ENCODE results near the gene CA9. TPM values are rescaled to one million over a fixed set of nuclear protein-coding genes. Genes with fewer than 3 reads are reported as not detected.

Gene CA9
- total RNA-seq (1 to 10 TPM in 1 of 2 donors, under 1 TPM in 1; 0.88 to 1.6 TPM), polyA plus RNA-seq (1 to 10 TPM; 1.1 to 2.4 TPM)
- long read RNA-seq, donor 1, result 0 reads
- long read RNA-seq, donor 2, result 0 reads
- long read RNA-seq, donor 3, result 0 reads
- long read RNA-seq, donor 4, result 0 reads
- long read RNA-seq, donor 5, result 0 reads

DNA sequence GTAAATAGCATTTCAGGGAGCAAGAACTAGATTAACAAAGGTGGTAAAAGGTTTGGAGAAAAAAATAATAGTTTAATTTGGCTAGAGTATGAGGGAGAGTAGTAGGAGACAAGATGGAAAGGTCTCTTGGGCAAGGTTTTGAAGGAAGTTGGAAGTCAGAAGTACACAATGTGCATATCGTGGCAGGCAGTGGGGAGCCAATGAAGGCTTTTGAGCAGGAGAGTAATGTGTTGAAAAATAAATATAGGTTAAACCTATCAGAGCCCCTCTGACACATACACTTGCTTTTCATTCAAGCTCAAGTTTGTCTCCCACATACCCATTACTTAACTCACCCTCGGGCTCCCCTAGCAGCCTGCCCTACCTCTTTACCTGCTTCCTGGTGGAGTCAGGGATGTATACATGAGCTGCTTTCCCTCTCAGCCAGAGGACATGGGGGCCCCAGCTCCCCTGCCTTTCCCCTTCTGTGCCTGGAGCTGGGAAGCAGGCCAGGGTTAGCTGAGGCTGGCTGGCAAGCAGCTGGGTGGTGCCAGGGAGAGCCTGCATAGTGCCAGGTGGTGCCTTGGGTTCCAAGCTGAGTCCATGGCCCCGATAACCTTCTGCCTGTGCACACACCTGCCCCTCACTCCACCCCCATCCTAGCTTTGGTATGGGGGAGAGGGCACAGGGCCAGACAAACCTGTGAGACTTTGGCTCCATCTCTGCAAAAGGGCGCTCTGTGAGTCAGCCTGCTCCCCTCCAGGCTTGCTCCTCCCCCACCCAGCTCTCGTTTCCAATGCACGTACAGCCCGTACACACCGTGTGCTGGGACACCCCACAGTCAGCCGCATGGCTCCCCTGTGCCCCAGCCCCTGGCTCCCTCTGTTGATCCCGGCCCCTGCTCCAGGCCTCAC is at the start of gene CA9:
CA9 (plus strand) TSS at position 797 of the 893 bp plus-strand sequence; CDS start at position 829, 32 bp downstream.
- WGBS, 2 donors, result 60 to 83% methylated on average over 10 of the region's 10 CpGs
- Histone ChIP-seq H3K27ac (ENCODE audit: low read depth in 1 of 2, low read length in 1 of 2) (no peak within 1 kb of the TSS), H3K4me1 (ENCODE audit: control insufficient read depth in 5 of 5, insufficient read depth in 5 of 5, low read length in 5 of 5) (peaks cover 0 to 10% (median 5%) of the 10 kb centered on the region in 5 donors), H3K9me3 (ENCODE audit: control insufficient read depth in 4 of 4, insufficient read depth in 3 of 4, low read length in 3 of 4) (peaks cover 0 to 1% (median 0%) of the 10 kb centered on the region in 4 donors), H3K9ac (ENCODE audit: insufficient read depth in 1 of 2, low read length in 2 of 2) (no peak within 1 kb of the TSS), H3K27me3 (ENCODE audit: control insufficient read depth in 3 of 3, insufficient read depth in 3 of 3, low read length in 2 of 3) (no peaks in the 10 kb centered on the region), H3K36me3 (ENCODE audit: control insufficient read depth in 4 of 4, insufficient read depth in 4 of 4, low read length in 4 of 4) (no peaks in the 10 kb centered on the region), H3K4me3 (no peak within 1 kb of the TSS)
- TF ChIP-seq, protein P1, sequence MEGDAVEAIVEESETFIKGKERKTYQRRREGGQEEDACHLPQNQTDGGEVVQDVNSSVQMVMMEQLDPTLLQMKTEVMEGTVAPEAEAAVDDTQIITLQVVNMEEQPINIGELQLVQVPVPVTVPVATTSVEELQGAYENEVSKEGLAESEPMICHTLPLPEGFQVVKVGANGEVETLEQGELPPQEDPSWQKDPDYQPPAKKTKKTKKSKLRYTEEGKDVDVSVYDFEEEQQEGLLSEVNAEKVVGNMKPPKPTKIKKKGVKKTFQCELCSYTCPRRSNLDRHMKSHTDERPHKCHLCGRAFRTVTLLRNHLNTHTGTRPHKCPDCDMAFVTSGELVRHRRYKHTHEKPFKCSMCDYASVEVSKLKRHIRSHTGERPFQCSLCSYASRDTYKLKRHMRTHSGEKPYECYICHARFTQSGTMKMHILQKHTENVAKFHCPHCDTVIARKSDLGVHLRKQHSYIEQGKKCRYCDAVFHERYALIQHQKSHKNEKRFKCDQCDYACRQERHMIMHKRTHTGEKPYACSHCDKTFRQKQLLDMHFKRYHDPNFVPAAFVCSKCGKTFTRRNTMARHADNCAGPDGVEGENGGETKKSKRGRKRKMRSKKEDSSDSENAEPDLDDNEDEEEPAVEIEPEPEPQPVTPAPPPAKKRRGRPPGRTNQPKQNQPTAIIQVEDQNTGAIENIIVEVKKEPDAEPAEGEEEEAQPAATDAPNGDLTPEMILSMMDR (IDR thresholded peaks at IDR 0.05; ENCODE audit: control extremely low read depth, extremely low read depth), result no peak
- ATAC-seq (ENCODE audit: insufficient read depth, low FRiP score) (no peak), DNase-seq (no peak)

DNA sequence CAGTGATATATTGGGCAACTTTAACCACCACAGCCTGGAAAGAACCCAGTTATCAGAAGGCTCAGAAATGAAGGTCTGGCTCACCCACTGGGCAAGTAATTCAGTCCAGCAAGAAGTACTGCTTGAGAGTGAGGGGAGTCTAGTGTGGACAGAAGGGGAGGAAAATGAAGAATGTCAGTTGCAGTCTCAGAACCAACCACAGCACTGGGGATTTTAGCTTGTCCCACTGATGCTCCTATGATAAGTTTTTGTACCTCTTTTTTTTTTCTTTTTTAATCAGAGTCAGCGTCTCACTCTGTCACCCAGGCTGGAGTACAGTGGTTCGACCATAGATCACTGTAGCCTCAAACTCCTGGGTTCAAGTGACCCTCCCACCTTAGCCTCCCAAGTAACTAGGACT is 46.2 kb upstream of the CA9 start:
- Histone ChIP-seq H3K4me1 (ENCODE audit: control insufficient read depth in 5 of 5, insufficient read depth in 5 of 5, low read length in 5 of 5) (peaks cover 0 to 1% (median 0%) of the 10 kb centered on the region in 5 donors), H3K9me3 (ENCODE audit: control insufficient read depth in 4 of 4, insufficient read depth in 3 of 4, low read length in 3 of 4) (no peaks in the 10 kb centered on the region), H3K9ac (ENCODE audit: insufficient read depth in 1 of 2, low read length in 2 of 2) (no peak overlapping the region), H3K27me3 (ENCODE audit: control insufficient read depth in 3 of 3, insufficient read depth in 3 of 3, low read length in 2 of 3) (no peaks in the 10 kb centered on the region), H3K27ac (ENCODE audit: low read depth in 1 of 2, low read length in 1 of 2) (no peak overlapping the region), H3K4me3 (no peak overlapping the region), H3K36me3 (ENCODE audit: control insufficient read depth in 4 of 4, insufficient read depth in 4 of 4, low read length in 4 of 4) (no peaks in the 10 kb centered on the region)
- ATAC-seq (ENCODE audit: insufficient read depth, low FRiP score) (no peak), DNase-seq (no peak)
- WGBS, 2 donors, result 90 to 98% methylated on average over 2 of the region's 2 CpGs
- TF ChIP-seq, protein P1 (IDR thresholded peaks at IDR 0.05; ENCODE audit: control extremely low read depth, extremely low read depth), result no peak

DNA sequence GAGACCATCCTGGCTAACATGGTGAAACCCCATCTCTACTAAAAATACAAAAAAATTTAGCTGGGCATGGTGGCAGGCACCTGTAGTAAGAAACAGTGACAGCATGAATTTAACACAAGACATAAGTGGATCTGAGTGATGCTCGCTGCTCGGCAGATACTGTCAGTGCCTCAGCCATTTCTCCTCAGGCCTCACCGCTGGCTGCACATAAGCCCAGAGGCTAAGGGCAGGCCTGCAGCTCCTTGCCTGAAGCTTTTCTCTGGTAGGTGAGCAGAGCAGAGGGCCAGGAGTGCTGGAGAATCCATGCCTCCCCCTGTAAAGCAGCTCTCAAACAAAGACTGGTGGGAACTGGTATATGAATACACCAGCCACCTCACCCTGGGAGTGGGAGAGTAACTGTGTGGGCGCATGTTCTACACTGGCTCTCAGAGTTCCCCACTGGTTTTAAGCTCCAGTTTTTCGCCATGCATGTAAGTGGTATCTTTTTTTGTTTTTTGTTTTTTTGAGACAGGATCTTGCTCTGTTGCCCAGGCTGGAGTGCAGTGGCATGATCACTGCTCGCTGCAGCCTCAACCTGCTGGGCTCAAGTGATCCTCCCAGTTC is 45.2 kb upstream of the CA9 start:
- 96 to 99% methylated on average over 6 of the region's 6 CpGs for WGBS, 2 donors
- Histone ChIP-seq H3K9me3 (ENCODE audit: control insufficient read depth in 4 of 4, insufficient read depth in 3 of 4, low read length in 3 of 4) (no peaks in the 10 kb centered on the region), H3K27ac (ENCODE audit: low read depth in 1 of 2, low read length in 1 of 2) (no peak overlapping the region), H3K4me1 (ENCODE audit: control insufficient read depth in 5 of 5, insufficient read depth in 5 of 5, low read length in 5 of 5) (peaks cover 0 to 1% (median 0%) of the 10 kb centered on the region in 5 donors), H3K36me3 (ENCODE audit: control insufficient read depth in 4 of 4, insufficient read depth in 4 of 4, low read length in 4 of 4) (no peaks in the 10 kb centered on the region), H3K27me3 (ENCODE audit: control insufficient read depth in 3 of 3, insufficient read depth in 3 of 3, low read length in 2 of 3) (no peaks in the 10 kb centered on the region), H3K4me3 (no peak overlapping the region), H3K9ac (ENCODE audit: insufficient read depth in 1 of 2, low read length in 2 of 2) (no peak overlapping the region)
- TF ChIP-seq, protein P1 (IDR thresholded peaks at IDR 0.05; ENCODE audit: control extremely low read depth, extremely low read depth), result no peak
- no peak for ATAC-seq (ENCODE audit: insufficient read depth, low FRiP score)
- DNase-seq, result no peak
